ENCODE results near the gene TUG1.

The TUG1 gene

GRCh38 chr22:31001124-31001770 lies 32.2 kb downstream of the TUG1 start:
- no peak for DNase-seq (ENCODE audit: low read depth in 3 of 3)

- DNase-seq (ENCODE audit: low read depth in 3 of 3) = no peak
Observed at GRCh38 chr22:31005535-31005934, 36.5 kb downstream of the TUG1 start.

- DNase-seq (ENCODE audit: low read depth in 3 of 3) = no peak
Observed at GRCh38 chr22:31019191-31019930, 50.3 kb downstream of the TUG1 start.

- no peak for DNase-seq (ENCODE audit: low read depth in 3 of 3)
Observed at GRCh38 chr22:31020334-31020733, 51.3 kb downstream of the TUG1 start.

GRCh38 chr22:31022516-31022915 lies 53.5 kb downstream of the TUG1 start:
- DNase-seq (ENCODE audit: low read depth in 3 of 3) = no peak

Data from stimulated activated CD4-positive, alpha-beta T cell treated with anti-CD3 and anti-CD28 coated beads, TNF-alpha, amount 100 ng/mL, for 24 hours (primary cell).